ENCODE data around the gene EIF4A2.
"Not testable (repeated sequence)": the region's sequence is repeated elsewhere in the genome, so short reads cannot be mapped to it uniquely, and the experiment has no call there.

Gene EIF4A2

GRCh38 chr3:186784820-186785494 is 1.6 kb downstream of the EIF4A2 start:
- FAIRE-seq (no peak), DNase-seq (ENCODE audit: low spot score) (no peak)

GRCh38 chr3:186785495-186786018 is 2.2 kb downstream of the EIF4A2 start:
- FAIRE-seq (no peak), DNase-seq (ENCODE audit: low spot score) (no peak)

GRCh38 chr3:186786922-186787321 is 3.5 kb downstream of the EIF4A2 start:
- no peak for FAIRE-seq
- no peak for DNase-seq (ENCODE audit: low spot score)

GRCh38 chr3:186787642-186788481 is 4.5 kb downstream of the EIF4A2 start:
- DNase-seq (ENCODE audit: low spot score) = no peak
- FAIRE-seq = no peak

GRCh38 chr3:186788482-186789370 is 5.3 kb downstream of the EIF4A2 start:
- FAIRE-seq (no peak), DNase-seq (ENCODE audit: low spot score) (no peak)

GRCh38 chr3:186789554-186790260 is 6.3 kb downstream of the EIF4A2 start:
- DNase-seq (ENCODE audit: low spot score) (no peak), FAIRE-seq (no peak)

GRCh38 chr3:186790261-186790981 is 7.0 kb downstream of the EIF4A2 start:
- no peak for DNase-seq (ENCODE audit: low spot score)
- no peak for FAIRE-seq

- DNase-seq (ENCODE audit: low spot score) = no peak
- no peak for FAIRE-seq
These were observed 15.0 kb downstream of the EIF4A2 start for GRCh38 chr3:186798239-186798874.

GRCh38 chr3:186800285-186800684 is 16.9 kb downstream of the EIF4A2 start:
- DNase-seq (ENCODE audit: low spot score) (no peak), FAIRE-seq (no peak)

- no peak for DNase-seq (ENCODE audit: low spot score)
- FAIRE-seq = no peak
These were observed 19.3 kb downstream of the EIF4A2 start for GRCh38 chr3:186802701-186803100.

GRCh38 chr3:186803447-186803846 is 20.1 kb downstream of the EIF4A2 start:
- DNase-seq (ENCODE audit: low spot score); FAIRE-seq: not testable (repeated sequence)

GRCh38 chr3:186806089-186807055 is 23.0 kb downstream of the EIF4A2 start, which contains the start of gene RFC4:
Gene RFC4, minus strand, starts transcription at chr3:186806482. Its CDS starts 1,769 bp downstream, at chr3:186804713.
- FAIRE-seq (peak; percentile 81), DNase-seq (ENCODE audit: low spot score) (peak; percentile 88)

GRCh38 chr3:186807231-186807630 is 23.9 kb downstream of the EIF4A2 start:
- DNase-seq (ENCODE audit: low spot score) (no peak), FAIRE-seq (no peak)

GRCh38 chr3:186810336-186810996 is 27.1 kb downstream of the EIF4A2 start:
- DNase-seq (ENCODE audit: low spot score) (no peak), FAIRE-seq (no peak)

- DNase-seq (ENCODE audit: low spot score); FAIRE-seq: not testable (repeated sequence)
These were observed 27.9 kb downstream of the EIF4A2 start for GRCh38 chr3:186811313-186811712.

GRCh38 chr3:186814100-186814499 is 30.7 kb downstream of the EIF4A2 start:
- DNase-seq (ENCODE audit: low spot score) = no peak
- no peak for FAIRE-seq

GRCh38 chr3:186815435-186815834 is 32.1 kb downstream of the EIF4A2 start:
- FAIRE-seq = no peak

GRCh38 chr3:186818516-186818915 is 35.1 kb downstream of the EIF4A2 start:
- FAIRE-seq (no peak), DNase-seq (ENCODE audit: low spot score) (no peak)

More at GRCh38 chr3:186815435-186815834, 32.1 kb downstream of the EIF4A2 start:
- DNase-seq (ENCODE audit: low spot score) = peak; percentile 69

Data from urothelium cell line (cell line).